Sciatic nerve (tissue), 2 donors: ENCODE data around the gene MRPL37. TPM values are rescaled to one million over a fixed set of nuclear protein-coding genes. Genes with fewer than 3 reads are reported as not detected.
"Not testable (repeated sequence)": the region's sequence is repeated elsewhere in the genome, so short reads cannot be mapped to it uniquely, and the experiment has no call there.

Source experiments
- ATAC-seq: fragments of 200-7000 bp; cut with Tn5 transposase; one replicate; pipeline ENCODE4 v1.9.1; 2020; ENCODE audit warnings: mild to moderate bottlenecking, moderate library complexity
- DNase-seq: peaks from one replicate; pipeline ENCODE4 v3.0.0-alpha.2; 2020; ENCODE audit warnings: low spot score
- intact Hi-C: fragments of 100-400 bp; cut with DNase I; formaldehyde crosslinking; loops from one replicate; pipeline ENCODE4 v1.14.2; 2022
- total RNA-seq: library from RNA; stranded (reverse); fragmentation: NEBNext Ultra II Directional; extraction: Animal tissue kit (Norgen Biotek cat#: 25700); gene quantifications from one replicate; pipeline ENCODE4 v1.2.1, GENCODE V29; 2021
- donor health status: DM: no; HTN: no; CAD: no.
- donor health status: DM: no; HTN: no; CAD: no.

The MRPL37 gene
- 31.1 TPM for total RNA-seq

GRCh38 chr1:54199765-54200518, at the start of gene MRPL37, which contains the start of gene CYB5RL:
TSS of gene MRPL37 (plus strand) at chr1:54200167. CDS start at chr1:54200244, 77 bp downstream.
TSS of gene CYB5RL (minus strand) at chr1:54200030. CDS start at chr1:54195616, 4,414 bp downstream.
- intact Hi-C loops: no loop called here
- ATAC-seq: peak; percentile 99
- DNase-seq: peak; percentile 92

DNA sequence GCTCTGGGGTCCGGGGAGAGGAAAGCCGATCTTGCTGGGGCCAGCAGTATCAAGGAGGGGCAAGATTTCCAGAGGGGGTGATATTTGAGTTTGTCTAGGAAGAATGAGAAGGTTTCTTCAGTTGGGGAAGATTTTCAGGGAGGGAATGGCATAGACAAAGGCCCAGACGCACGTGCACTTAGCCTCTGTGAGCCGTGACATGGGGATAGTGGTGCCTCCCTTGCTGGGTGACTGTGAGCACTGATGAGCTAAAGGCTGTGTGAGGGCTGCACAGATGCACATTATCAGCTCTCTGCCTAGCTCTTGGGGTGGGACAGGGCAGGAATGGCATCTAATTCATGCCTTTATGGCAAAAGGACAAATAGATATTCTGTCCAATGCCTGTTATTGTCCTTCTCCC, 49.0 kb upstream of the MRPL37 start:
- ATAC-seq (no peak), DNase-seq (no peak)
- intact Hi-C loops: no loop called here

DNA sequence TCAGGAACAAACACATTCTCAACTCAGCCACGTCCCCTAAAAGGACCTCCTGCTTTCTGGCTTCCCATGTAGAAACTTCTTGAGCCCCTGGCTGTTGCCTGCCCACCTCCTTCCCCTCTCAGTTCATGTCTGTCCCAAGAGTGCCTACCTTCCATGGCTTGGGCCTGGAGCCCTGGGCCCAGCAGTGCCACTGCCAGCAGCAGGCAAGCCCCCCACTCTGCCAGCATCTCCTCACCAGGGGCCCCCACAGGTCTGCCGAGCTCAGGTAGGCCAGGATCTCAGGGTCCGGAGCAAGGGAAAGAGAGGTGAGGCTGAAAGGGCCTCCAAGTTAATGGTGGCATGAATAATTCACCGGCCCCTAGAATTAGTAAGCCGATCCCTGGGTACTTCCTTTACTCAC, 47.3 kb upstream of the MRPL37 start, which contains the start of gene CDCP2:
Gene CDCP2, minus strand, starts transcription at position 305 of the 400 bp plus-strand sequence. Its CDS starts 78 bp downstream, at position 227.
- intact Hi-C loops: no loop called here
- DNase-seq: no peak
- no peak for ATAC-seq

DNA sequence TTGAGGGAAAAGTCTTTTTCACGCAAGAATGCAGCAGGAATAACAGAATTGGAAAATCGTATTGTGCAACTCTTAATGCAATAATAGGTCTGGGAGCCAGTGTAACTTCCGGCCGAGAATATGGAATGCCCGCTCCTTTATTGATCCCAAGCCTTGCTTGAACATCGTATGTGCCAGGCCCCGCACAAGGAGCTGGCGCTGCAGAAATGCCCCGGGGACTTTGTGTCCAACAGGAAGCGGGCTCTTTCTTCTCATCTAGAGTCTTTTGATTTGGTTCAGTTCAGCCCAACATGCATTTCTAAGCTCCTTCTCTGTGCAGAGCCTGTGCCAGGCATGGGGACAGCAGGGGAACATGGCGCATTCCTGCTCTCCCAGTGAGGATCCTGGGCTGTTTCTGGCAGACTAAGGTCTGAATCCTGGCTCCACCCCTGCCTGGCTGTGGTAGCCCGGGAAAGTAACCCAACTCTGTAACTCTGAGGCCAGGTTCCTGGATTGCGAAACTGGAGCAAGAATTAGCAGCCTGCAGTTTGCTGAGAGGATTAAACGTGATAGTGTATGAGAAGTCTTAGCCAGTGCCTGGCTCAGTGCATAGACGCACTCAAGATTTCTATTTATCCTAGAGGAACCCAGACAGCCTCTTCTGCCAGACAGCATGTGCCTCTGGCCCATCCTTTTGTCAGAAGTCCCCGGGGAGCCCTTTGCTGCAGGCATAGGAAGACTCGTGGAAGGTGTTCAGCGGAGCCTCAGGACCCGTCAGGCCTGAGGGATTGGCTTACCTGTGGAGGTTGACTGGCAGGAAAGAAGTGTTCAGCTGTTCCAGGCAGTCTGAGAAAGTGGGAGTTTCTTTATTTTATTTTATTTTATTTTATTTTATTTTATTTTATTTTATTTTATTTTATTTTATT, 46.2 kb upstream of the MRPL37 start:
- ATAC-seq (peak; percentile 91), DNase-seq (peak; percentile 67)
- intact Hi-C loops: no loop called here

DNA sequence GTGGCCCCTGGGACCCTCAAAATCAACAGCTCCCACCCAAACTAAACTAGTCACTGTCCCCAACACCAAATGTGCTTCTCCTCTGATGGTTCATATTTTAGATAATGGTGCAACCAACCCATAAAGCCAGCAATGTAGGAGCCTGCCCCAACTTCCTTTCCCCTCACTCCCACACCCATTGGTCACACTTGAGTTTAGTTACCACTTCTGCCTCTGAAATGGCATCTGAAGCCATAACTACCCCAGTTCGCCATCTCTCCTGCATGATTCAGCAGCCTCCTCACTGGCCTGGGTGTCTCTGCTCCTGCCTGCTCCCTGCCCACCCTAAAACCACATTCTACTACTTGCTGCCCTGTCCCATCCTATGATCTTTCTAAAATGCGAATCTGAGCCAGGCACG, 43.8 kb upstream of the MRPL37 start:
- ATAC-seq (no peak), DNase-seq (no peak)
- intact Hi-C loops: no loop called here

DNA sequence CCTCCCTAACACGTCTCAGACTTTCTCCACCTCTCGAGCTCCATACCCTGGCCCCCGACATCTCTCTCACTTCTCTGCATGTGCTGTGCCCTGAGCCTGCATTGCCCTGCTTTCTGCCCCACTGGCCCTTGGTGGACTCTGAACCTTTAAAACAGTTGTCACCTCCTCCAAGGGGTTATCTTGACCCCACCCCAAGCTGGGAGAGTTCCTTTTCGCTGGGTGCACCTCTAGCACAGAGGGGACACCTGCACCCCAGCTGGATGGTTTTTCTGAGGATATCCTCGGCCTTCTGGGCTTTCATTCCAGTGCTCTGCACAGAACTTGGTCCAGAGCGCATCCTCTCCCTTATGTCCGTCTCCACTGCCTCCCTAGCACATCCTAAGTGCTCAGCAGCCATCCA, 43.0 kb upstream of the MRPL37 start:
- intact Hi-C loops: no loop called here
- DNase-seq: no peak
- ATAC-seq: no peak

DNA sequence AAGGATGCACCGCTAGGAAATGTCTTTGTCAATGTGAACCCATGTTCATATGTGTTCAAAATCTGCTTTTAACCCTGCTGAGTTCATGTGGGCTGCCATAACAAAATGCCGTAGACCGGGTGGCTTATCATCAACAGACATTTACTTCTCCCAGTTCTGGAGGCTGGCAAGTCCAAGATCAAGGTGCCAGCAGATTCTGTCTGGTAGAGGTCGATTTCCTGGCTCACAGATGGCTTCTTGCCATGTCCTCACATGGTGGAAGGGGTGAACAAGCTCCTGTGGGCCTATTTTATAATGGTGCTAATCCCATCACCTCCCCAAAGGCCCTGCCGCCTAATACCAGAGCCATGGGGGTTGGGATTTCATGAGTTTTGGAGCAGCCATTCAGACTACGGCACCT, 42.6 kb upstream of the MRPL37 start:
- intact Hi-C loops: no loop called here
- DNase-seq: no peak
- ATAC-seq: no peak

GRCh38 chr1:54158071-54158470, 41.9 kb upstream of the MRPL37 start:
- no peak for ATAC-seq

GRCh38 chr1:54159733-54160316, 40.1 kb upstream of the MRPL37 start:
- DNase-seq (no peak), ATAC-seq (no peak)
- intact Hi-C loops: no loop called here

More at GRCh38 chr1:54158071-54158470, 41.9 kb upstream of the MRPL37 start:
- intact Hi-C loops: no loop called here
- no peak for DNase-seq

DNA sequence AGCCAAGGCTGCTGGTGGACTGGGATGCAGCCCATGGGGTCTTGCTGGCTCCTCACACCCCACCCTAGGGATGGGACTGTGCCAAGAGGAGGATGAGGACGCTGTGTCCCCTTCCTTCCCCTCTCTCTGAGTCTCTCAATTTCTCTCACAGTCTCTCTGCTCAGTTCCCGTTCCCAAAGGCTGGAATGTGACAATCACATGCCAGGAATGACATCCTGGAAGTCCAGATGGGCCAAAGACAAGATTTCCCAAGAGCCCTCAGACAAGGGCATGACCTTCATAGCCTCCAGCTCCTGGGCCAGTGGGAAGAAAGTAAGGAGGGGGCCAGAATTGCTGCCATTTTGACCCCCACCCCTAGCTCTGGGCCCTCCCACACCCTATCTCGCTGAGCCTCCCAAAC, 39.6 kb upstream of the MRPL37 start:
- no peak for DNase-seq
- intact Hi-C loops: no loop called here
- ATAC-seq: no peak

DNA sequence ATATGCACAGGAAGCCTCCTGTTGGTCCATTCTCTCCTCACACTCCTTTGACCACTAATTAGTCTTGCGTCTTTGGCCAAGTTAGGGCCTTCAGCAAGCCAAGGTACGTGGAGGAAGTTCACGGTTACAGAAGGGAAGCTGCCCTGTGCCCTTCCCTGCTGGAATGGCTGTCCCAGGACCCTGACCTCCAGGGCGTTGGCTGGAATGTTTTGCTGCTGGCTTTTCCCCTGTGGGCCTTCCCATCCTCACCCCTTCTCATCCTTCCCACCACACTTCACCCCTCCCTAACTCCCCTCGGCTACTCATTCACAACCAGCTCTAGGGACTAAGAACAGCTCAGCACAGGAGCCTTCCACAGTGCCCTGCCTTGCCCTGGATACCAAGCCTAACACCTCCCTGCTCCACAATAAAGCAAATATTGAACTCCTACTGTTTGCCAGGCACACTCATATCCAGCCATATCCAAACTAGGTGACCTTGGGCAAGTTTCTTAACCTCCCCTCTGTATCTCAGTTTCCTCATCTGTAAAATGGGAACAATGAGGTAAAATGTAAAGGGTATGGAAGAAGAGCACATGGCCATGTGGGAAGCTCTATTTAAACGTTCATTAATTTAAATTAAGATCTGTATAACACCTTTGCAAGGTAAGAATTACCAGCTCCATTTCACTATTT, 38.3 kb upstream of the MRPL37 start:
- DNase-seq (no peak), ATAC-seq (peak; percentile 48)
- intact Hi-C loops: no loop called here

DNA sequence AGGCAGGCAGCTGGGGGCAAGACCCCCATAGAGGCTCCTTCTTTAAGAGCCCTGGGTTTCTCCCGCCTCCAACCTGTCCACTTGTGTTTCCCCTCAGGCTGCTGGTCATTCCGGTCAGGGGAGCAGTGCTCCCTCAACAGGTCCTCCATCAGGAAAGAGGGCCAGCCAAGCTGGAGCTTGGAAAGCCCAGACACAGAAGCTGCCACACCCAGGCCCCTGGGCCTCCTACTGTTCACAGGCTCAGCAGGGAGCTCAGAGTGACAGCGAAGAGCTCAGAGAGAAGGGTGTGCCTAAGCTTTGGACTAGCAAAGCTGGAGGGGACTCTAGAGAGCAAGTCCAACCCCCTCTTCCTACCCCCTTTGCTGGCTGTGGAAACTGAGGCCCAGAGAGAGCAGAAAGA, 36.9 kb upstream of the MRPL37 start:
- intact Hi-C loops: no loop called here
- DNase-seq (no peak), ATAC-seq (no peak)

GRCh38 chr1:54163573-54163972, 36.4 kb upstream of the MRPL37 start:
- intact Hi-C loops: no loop called here
- ATAC-seq (no peak), DNase-seq (no peak)

- intact Hi-C loops: no loop called here
- ATAC-seq (no peak), DNase-seq (no peak)
Measured at GRCh38 chr1:54165146-54165545, 34.8 kb upstream of the MRPL37 start.

DNA sequence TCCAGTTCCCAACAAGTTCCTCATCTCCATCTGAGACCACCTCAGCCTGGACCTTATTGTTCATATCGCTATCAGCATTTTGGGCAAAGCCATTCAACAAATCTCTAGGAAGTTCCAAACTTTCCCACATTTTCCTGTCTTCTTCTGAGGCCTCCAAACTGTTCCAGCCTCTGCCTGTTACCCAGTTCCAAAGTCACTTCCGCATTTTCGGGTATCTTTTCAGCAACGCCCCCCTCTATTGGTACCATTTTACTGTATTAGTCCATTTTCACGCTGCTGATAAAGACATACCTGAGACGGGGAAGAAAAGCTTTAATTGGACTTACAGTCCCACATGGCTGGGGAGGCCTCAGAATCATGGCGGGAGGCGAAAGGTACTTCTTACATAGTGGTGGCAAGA, 33.6 kb upstream of the MRPL37 start:
- DNase-seq, ATAC-seq, intact Hi-C loops: not testable (repeated sequence)

DNA sequence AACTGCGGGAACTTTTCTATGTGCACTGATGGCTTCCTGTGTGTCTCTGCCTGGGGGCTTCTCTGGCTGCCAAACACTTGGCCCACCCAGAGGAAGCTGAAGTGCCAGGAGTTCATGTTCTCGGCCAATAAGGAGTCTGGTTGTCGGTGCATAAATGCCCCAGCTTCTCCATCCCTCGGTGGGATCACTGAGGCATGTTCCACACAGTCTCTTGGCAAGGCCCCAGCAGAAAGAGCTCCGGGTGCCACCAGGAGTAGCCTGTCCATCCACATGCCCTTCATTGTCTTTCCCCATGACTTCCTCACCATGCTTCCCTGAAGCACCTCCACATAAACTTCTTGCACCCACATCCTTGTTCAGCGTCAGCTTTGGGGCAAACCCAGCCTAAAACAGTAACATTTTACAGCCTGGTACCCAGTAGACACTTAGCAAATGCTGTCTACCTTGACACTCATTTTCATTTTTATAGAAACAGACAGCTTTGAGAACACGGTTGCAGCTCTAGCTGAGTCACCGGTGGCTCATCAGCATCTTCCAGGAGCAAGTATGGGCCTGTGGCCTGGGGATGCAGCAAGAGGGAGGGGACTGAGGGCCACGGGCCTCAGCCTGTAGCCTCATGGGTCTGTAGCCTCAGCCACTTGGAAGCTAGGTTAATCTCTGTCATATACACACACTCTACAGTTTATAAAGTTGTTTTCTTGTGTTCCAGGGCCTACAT, 32.4 kb upstream of the MRPL37 start:
- intact Hi-C loops: no loop called here
- no peak for ATAC-seq
- DNase-seq: no peak

GRCh38 chr1:54168206-54168965, 31.6 kb upstream of the MRPL37 start:
- DNase-seq: no peak
- no peak for ATAC-seq

GRCh38 chr1:54169068-54169467, 30.9 kb upstream of the MRPL37 start:
- intact Hi-C loops: no loop called here
- no peak for ATAC-seq

More at GRCh38 chr1:54168206-54168965, 31.6 kb upstream of the MRPL37 start:
- intact Hi-C loops: no loop called here

More at GRCh38 chr1:54169068-54169467, 30.9 kb upstream of the MRPL37 start:
- DNase-seq: no peak
